Thymus (tissue), 11 donors: ENCODE measurements around the gene PRKCA. TPM values are rescaled to one million over a fixed set of nuclear protein-coding genes. Genes with fewer than 3 reads are reported as not detected.
A peak's percentile ranks its signal among the peaks of the same experiment; 100 is the strongest.

ENCODE experiments used
- DNase-seq, 9 donors: peaks; one replicate each; pipeline ENCODE4 v3.0.0-alpha.2; 2013; ENCODE audit warnings: low spot score in 9 of 9, low read depth in 6 of 9, missing footprints in 1 of 9
- H3K27ac ChIP-seq, 2 donors: one replicate each; pipeline ENCODE4 v1.5.1; 2013; ENCODE audit warnings: control low read depth in 1 of 2, low read depth in 1 of 2, low read length in 1 of 2, mild to moderate bottlenecking in 1 of 2, moderate library complexity in 1 of 2
- H3K27me3 ChIP-seq, 2 donors: one replicate each; pipeline ENCODE4 v1.5.1; 2013; ENCODE audit warnings: low read length in 1 of 2; ENCODE audit not compliant: control insufficient read depth in 2 of 2, insufficient read depth in 1 of 2
- H3K36me3 ChIP-seq, 2 donors: one replicate each; pipeline ENCODE4 v1.5.1; 2013; ENCODE audit warnings: low read length in 1 of 2, mild to moderate bottlenecking in 1 of 2, moderate library complexity in 1 of 2; ENCODE audit not compliant: control insufficient read depth in 2 of 2, insufficient read depth in 2 of 2
- H3K4me1 ChIP-seq, 2 donors: one replicate each; pipeline ENCODE4 v1.5.1; 2013; ENCODE audit warnings: low read length in 2 of 2; ENCODE audit not compliant: control insufficient read depth in 2 of 2, insufficient read depth in 2 of 2
- H3K4me3 ChIP-seq, 2 donors: one replicate each; pipeline ENCODE4 v1.5.1; 2013; ENCODE audit warnings: low read length in 2 of 2, control low read depth in 1 of 2, mild to moderate bottlenecking in 1 of 2
- H3K9me3 ChIP-seq, 2 donors: one replicate each; pipeline ENCODE4 v1.5.1; 2013; ENCODE audit warnings: low read length in 1 of 2, mild to moderate bottlenecking in 1 of 2; ENCODE audit not compliant: control insufficient read depth in 2 of 2, insufficient read depth in 1 of 2
- WGBS: extraction: QIAGEN DNeasy Blood & Tissue Kit; methylation state at CpG from one replicate; pipeline ENCODE4 v1.1.7; 2013; 5-methylcytosine and 5-hydroxymethylcytosine counted together
- polyA plus RNA-seq: library from polyadenylated mRNA; stranded (reverse); fragments of 200-250 nt; gene quantifications from one replicate; pipeline ENCODE4 v1.2.3, GENCODE V29; 2013
- total RNA-seq: library from RNA; stranded (reverse); fragments of 120-200 nt; gene quantifications from one replicate; pipeline ENCODE4 v1.2.4, GENCODE V29; 2013
- donor health status: healthy.

Gene PRKCA
- total and polyA plus RNA-seq, 2 donors: 2.7 to 3.2 TPM

- DNase-seq: no peak
- Histone ChIP-seq H3K27ac (no peak overlapping the region), H3K27me3 (no peaks in the 10 kb centered on the region), H3K4me3 (no peak overlapping the region), H3K4me1 (peaks cover 0 to 36% of the 10 kb centered on the region in 2 donors), H3K36me3 (no peaks in the 10 kb centered on the region), H3K9me3 (peaks cover 0 to 6% of the 10 kb centered on the region in 2 donors)
- WGBS: 87% methylated on average over 2 of the region's 2 CpGs
These were observed 243.5 kb downstream of the PRKCA start for GRCh38 chr17:66545918-66546317.

DNA sequence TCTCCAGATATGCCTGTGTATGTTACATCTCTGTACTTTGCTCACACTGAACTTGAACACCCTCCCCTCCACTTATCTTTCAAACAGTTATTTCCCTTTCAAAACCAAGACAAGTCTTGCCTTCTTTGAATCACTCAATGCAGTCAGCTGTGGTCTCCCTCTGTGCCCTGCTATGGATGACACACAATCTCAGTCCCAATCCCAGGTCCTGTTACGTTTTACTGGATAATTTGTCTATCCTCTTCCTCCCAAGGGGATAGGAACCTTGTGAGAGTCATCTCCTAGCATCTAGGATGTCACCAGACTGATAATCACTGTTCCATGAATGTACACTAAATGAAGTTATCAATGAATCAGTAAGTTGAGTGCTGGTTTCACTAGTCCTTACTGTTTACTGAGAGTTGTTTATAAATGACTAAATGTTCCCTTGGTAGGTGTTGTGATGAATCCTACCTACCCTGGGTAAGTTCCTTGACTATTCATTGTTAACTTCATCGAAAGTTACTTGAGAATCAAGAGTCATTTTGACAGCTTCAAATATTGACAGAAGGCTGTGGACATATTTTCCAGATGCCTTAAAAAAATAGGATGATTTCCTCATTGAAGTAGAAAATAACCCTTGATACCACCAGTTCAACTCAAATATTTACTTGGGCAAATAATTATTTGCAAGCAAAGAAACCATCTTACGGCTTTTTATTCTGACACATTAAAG lies 244.9 kb downstream of the PRKCA start:
- WGBS: 90% methylated on average over 3 of the region's 3 CpGs
- Histone ChIP-seq H3K4me1 (peaks cover 0 to 22% of the 10 kb centered on the region in 2 donors), H3K36me3 (no peaks in the 10 kb centered on the region), H3K27me3 (no peaks in the 10 kb centered on the region), H3K4me3 (no peak overlapping the region), H3K9me3 (peaks cover 0 to 6% of the 10 kb centered on the region in 2 donors), H3K27ac (no peak overlapping the region)
- DNase-seq: no peak

DNA sequence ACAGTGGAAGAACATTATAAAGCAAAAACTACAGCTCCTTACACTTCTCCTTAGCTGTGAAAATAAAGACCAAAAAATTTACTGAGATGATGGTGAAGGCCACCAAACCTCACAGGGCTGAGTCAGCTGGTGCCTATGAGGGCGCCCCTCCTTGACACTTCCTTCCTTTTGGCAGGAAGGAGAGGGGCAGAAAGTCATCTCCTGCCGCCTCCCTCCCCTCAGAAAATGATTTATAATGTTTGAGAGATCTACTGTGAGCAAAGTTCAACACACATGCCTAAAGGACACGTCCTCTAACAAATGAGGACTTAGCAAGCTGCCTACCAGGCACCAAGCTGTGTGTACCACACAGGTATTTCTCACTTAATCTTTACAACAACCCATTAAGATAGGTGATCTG lies 245.7 kb downstream of the PRKCA start:
- Histone ChIP-seq H3K27me3 (no peaks in the 10 kb centered on the region), H3K36me3 (no peaks in the 10 kb centered on the region), H3K4me1 (peaks cover 0 to 19% of the 10 kb centered on the region in 2 donors), H3K27ac (no peak overlapping the region), H3K9me3 (peaks cover 0 to 6% of the 10 kb centered on the region in 2 donors), H3K4me3 (no peak overlapping the region)
- 32% methylated on average over 3 of the region's 3 CpGs for WGBS
- DNase-seq: peak in 1 of 9 donors; percentile 38

- H3K27ac ChIP-seq: no peak overlapping the region
- DNase-seq: no peak
- H3K4me3 ChIP-seq: no peak overlapping the region
- H3K27me3 ChIP-seq: no peaks in the 10 kb centered on the region
- peaks cover 0 to 16% of the 10 kb centered on the region in 2 donors for H3K4me1 ChIP-seq
- peaks cover 0 to 6% of the 10 kb centered on the region in 2 donors for H3K9me3 ChIP-seq
- 97% methylated on average over 14 of the region's 14 CpGs for WGBS
- H3K36me3 ChIP-seq: no peaks in the 10 kb centered on the region
These were observed 246.4 kb downstream of the PRKCA start for GRCh38 chr17:66548659-66549310.

DNA sequence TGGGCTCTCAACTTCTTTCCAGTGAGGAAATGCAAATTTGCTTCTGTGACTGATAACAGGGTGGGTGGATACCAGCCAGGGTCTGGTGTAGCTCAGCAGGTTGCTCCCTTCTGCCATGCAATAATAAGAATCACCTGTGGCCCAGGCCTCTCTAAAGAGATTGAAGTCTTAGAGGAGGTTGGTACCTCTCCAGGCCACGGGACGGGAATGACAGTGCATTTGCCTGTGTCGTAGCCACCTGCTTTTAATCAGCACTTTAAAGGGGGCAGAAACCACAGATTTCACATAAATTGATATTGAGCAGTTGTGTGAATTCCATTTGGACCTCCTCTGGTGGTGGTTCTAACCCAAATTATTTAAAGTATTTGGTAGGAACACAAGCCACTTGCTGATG lies 246.9 kb downstream of the PRKCA start:
- H3K27ac ChIP-seq: no peak overlapping the region
- no peak for DNase-seq
- H3K27me3 ChIP-seq: no peaks in the 10 kb centered on the region
- peaks cover 0 to 3% of the 10 kb centered on the region in 2 donors for H3K9me3 ChIP-seq
- WGBS: 61% methylated on average over 3 of the region's 3 CpGs
- no peak overlapping the region for H3K4me3 ChIP-seq
- H3K4me1 ChIP-seq: peaks cover 0 to 16% of the 10 kb centered on the region in 2 donors
- H3K36me3 ChIP-seq: no peaks in the 10 kb centered on the region

- Histone ChIP-seq H3K9me3 (peaks cover 0 to 3% of the 10 kb centered on the region in 2 donors), H3K27ac (no peak overlapping the region), H3K4me3 (no peak overlapping the region), H3K27me3 (no peaks in the 10 kb centered on the region), H3K36me3 (no peaks in the 10 kb centered on the region), H3K4me1 (peaks cover 0 to 16% of the 10 kb centered on the region in 2 donors)
- 95% methylated on average over 5 of the region's 5 CpGs for WGBS
- no peak for DNase-seq
These were observed 247.4 kb downstream of the PRKCA start for GRCh38 chr17:66549731-66550207.

DNA sequence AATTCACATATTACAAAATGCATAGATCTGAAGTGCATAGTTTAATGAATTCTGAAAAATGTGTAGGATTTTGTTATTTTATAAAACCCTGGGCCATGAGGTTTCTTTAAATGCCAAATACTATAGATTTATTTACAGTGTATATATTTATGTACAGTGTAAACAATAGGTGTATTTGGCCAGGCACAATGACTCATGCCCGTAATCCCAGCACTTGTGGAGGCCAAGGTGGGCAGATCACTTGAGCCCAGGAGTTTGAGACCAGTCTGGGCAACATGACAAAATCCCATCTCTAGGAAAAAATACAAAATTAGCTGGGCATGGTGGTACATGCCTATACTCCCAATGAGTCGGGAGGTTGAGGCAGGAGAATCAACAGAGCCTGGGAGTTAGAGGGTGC lies 249.4 kb downstream of the PRKCA start:
- no peak overlapping the region for H3K27ac ChIP-seq
- H3K27me3 ChIP-seq: no peaks in the 10 kb centered on the region
- WGBS: over 99% methylated on average over 2 of the region's 2 CpGs
- no peaks in the 10 kb centered on the region for H3K9me3 ChIP-seq
- H3K36me3 ChIP-seq: no peaks in the 10 kb centered on the region
- peaks cover 0 to 16% of the 10 kb centered on the region in 2 donors for H3K4me1 ChIP-seq
- no peak overlapping the region for H3K4me3 ChIP-seq
- no peak for DNase-seq

- 94% methylated on average over 7 of the region's 7 CpGs for WGBS
- peaks cover 0 to 16% of the 10 kb centered on the region in 2 donors for H3K4me1 ChIP-seq
- no peaks in the 10 kb centered on the region for H3K36me3 ChIP-seq
- DNase-seq: no peak
- H3K27me3 ChIP-seq: no peaks in the 10 kb centered on the region
- no peak overlapping the region for H3K27ac ChIP-seq
- no peak overlapping the region for H3K4me3 ChIP-seq
- H3K9me3 ChIP-seq: no peaks in the 10 kb centered on the region
These were observed 250.0 kb downstream of the PRKCA start for GRCh38 chr17:66552371-66552770.

GRCh38 chr17:66555605-66556004 lies 253.2 kb downstream of the PRKCA start:
- 94% methylated on average over 2 of the region's 2 CpGs for WGBS
- Histone ChIP-seq H3K4me3 (no peak overlapping the region), H3K36me3 (no peaks in the 10 kb centered on the region), H3K27me3 (no peaks in the 10 kb centered on the region), H3K4me1 (no peaks in the 10 kb centered on the region), H3K9me3 (no peaks in the 10 kb centered on the region), H3K27ac (no peak overlapping the region)
- no peak for DNase-seq
